CD4-positive, alpha-beta memory T cell (primary cell): ENCODE measurements around the gene SMAD9. TPM values are rescaled to one million over a fixed set of nuclear protein-coding genes. Genes with fewer than 3 reads are reported as not detected.
"Not testable (repeated sequence)": the region's sequence is repeated elsewhere in the genome, so short reads cannot be mapped to it uniquely, and the experiment has no call there.

Experiments used
- CTCF ChIA-PET: fragments of 350-600 bp; sonication (Branson Sonifier 250); formaldehyde crosslinking; loops from one replicate; lab custom pipeline; 2021; ENCODE audit warnings: inconsistent platforms; ENCODE audit not compliant: partially characterized antibody; lab: Charles Lee
- POLR2A ChIA-PET: fragments of 350-600 bp; sonication (Branson Sonifier 250); formaldehyde crosslinking; loops from one replicate; lab custom pipeline; 2021; ENCODE audit not compliant: partially characterized antibody; lab: Charles Lee
- DNase-seq, 5 donors: peaks; one replicate each; pipeline versions ENCODE4 v3.0.0 to v3.0.0-alpha.2; 2020 to 2022; ENCODE audit warnings: mixed read lengths in 1 of 5
- H3K27ac ChIP-seq: one replicate; pipeline ENCODE4 v1.7.0; 2013; ENCODE audit warnings: low read depth, low read length
- H3K27me3 ChIP-seq: 2 replicates; pipeline ENCODE4 v1.7.0; 2013; ENCODE audit warnings: mild to moderate bottlenecking, low read length, moderate library complexity; ENCODE audit not compliant: insufficient read depth
- H3K36me3 ChIP-seq: 2 replicates; pipeline ENCODE4 v1.7.0; 2013; ENCODE audit warnings: mild to moderate bottlenecking, low read length, moderate library complexity; ENCODE audit not compliant: insufficient read depth
- H3K4me1 ChIP-seq: 2 replicates; pipeline ENCODE4 v1.7.0; 2013; ENCODE audit warnings: mild to moderate bottlenecking, low read length, moderate library complexity; ENCODE audit not compliant: insufficient read depth
- H3K4me3 ChIP-seq, 2 donors: one replicate each; pipeline ENCODE4 v1.7.0; 2013; ENCODE audit warnings: low read length in 2 of 2, mild to moderate bottlenecking in 1 of 2
- H3K9me3 ChIP-seq, 2 donors: one replicate each; pipeline ENCODE4 v1.7.0; 2013; ENCODE audit warnings: low read length in 2 of 2, control low read depth in 1 of 2; ENCODE audit not compliant: control insufficient read depth in 1 of 2
- H3K27ac Mint-ChIP-seq, 7 donors: one replicate each; pipeline ENCODE4 v1.8.0; 2020 to 2021; ENCODE audit warnings: mixed read lengths in 7 of 7, mild to moderate bottlenecking in 6 of 7, inconsistent platforms in 3 of 7, moderate library complexity in 3 of 7
- H3K27me3 Mint-ChIP-seq, 2 donors: one replicate each; pipeline ENCODE4 v1.8.0; 2020 to 2021; ENCODE audit warnings: mixed read lengths in 2 of 2
- H3K36me3 Mint-ChIP-seq, 2 donors: one replicate each; pipeline ENCODE4 v1.8.0; 2020 to 2021; ENCODE audit warnings: mixed read lengths in 2 of 2, inconsistent platforms in 1 of 2, mild to moderate bottlenecking in 1 of 2
- H3K4me1 Mint-ChIP-seq, 4 donors: one replicate each; pipeline ENCODE4 v1.8.0; 2020 to 2021; ENCODE audit warnings: mixed read lengths in 4 of 4, mild to moderate bottlenecking in 1 of 4
- H3K4me3 Mint-ChIP-seq, 8 donors: one replicate each; pipeline ENCODE4 v1.8.0; 2020 to 2021; ENCODE audit warnings: mixed read lengths in 8 of 8, mild to moderate bottlenecking in 7 of 8, moderate library complexity in 6 of 8, inconsistent platforms in 3 of 8
- H3K9me3 Mint-ChIP-seq, 8 donors: one replicate each; pipeline ENCODE4 v1.8.0; 2020 to 2021; ENCODE audit warnings: mixed read lengths in 8 of 8, mild to moderate bottlenecking in 5 of 8, inconsistent platforms in 3 of 8, moderate library complexity in 1 of 8
- intact Hi-C: fragments of 100-400 bp; cut with micrococcal nuclease; formaldehyde crosslinking; loops from one replicate; pipeline ENCODE4 v1.15.1; 2023
- polyA plus RNA-seq, 2 donors: library from polyadenylated mRNA; unstranded; fragments of 300-500 nt; fragmentation: Illumina TruSeq; gene quantifications; one replicate each; pipeline ENCODE4 v1.2.3, GENCODE V29; 2021
- total RNA-seq, 2 experiments: library from RNA; stranded (reverse); gene quantifications; one replicate each; pipeline ENCODE4 v1.2.3, GENCODE V29; 2021

SMAD9 gene
- total and polyA plus RNA-seq, 4 experiments from 2014 or later = 0.10 TPM; not detected in 3

DNA sequence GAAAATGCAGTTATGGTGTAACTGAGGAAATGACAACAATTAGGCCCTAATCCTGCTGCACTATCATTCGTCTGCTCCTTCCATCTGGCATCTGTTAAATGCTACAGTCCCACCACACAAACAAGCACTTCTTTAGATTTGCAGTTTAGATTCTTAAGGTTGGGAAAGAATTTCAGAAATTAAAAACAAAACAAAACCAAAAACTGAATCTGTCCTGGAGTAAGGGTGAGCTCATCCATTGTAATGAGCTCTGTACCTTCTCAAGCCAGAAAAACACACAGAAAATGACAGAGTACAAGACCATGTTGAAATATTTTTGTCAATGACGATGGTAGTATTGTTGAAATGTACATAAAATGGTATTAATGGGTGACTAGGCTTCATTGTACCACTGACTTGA lies 28.3 kb downstream of the SMAD9 start:
- no peaks in the 10 kb centered on the region for H3K36me3 ChIP-seq
- H3K4me1 ChIP-seq = no peaks in the 10 kb centered on the region
- Mint-ChIP-seq H3K27ac (no peak overlapping the region), H3K9me3 (no peaks in the 10 kb centered on the region), H3K36me3 (no peaks in the 10 kb centered on the region), H3K4me3 (no peak overlapping the region), H3K27me3 (peaks cover 10 to 16% of the 10 kb centered on the region in 2 donors), H3K4me1 (no peaks in the 10 kb centered on the region)
- intact Hi-C loops = no loop called here
- H3K4me3 ChIP-seq = no peak overlapping the region
- no peaks in the 10 kb centered on the region for H3K9me3 ChIP-seq
- CTCF ChIA-PET = interaction anchor here (1.2 kb wide), 1 partner anchor 11 kb away, joined by 3 read pairs; no protein-coding TSS in a partner anchor
- H3K27me3 ChIP-seq = no peaks in the 10 kb centered on the region
- POLR2A ChIA-PET = no interaction called here
- no peak for DNase-seq
- no peak overlapping the region for H3K27ac ChIP-seq

- POLR2A ChIA-PET = no interaction called here
- no peaks in the 10 kb centered on the region for H3K36me3 Mint-ChIP-seq
These were observed 31.4 kb downstream of the SMAD9 start for GRCh38 chr13:36888645-36889044.

GRCh38 chr13:36887758-36888521 lies 32.1 kb downstream of the SMAD9 start:
- no peaks in the 10 kb centered on the region for H3K4me1 Mint-ChIP-seq
- H3K4me3 Mint-ChIP-seq = no peak overlapping the region
- intact Hi-C loops = no loop called here
- Histone ChIP-seq H3K36me3 (no peaks in the 10 kb centered on the region), H3K27ac (no peak overlapping the region), H3K4me3 (no peak overlapping the region), H3K4me1 (no peaks in the 10 kb centered on the region), H3K27me3 (no peaks in the 10 kb centered on the region), H3K9me3 (no peaks in the 10 kb centered on the region)
- ChIA-PET CTCF (no interaction called here), POLR2A (no interaction called here)
- H3K27ac Mint-ChIP-seq = no peak overlapping the region
- H3K27me3 Mint-ChIP-seq = peaks cover 15 to 21% of the 10 kb centered on the region in 2 donors
- no peak for DNase-seq
- no peaks in the 10 kb centered on the region for H3K36me3 Mint-ChIP-seq
- no peaks in the 10 kb centered on the region for H3K9me3 Mint-ChIP-seq

More at GRCh38 chr13:36888645-36889044, 31.4 kb downstream of the SMAD9 start:
- H3K4me3 Mint-ChIP-seq = no peak overlapping the region
- Histone ChIP-seq H3K36me3 (no peaks in the 10 kb centered on the region), H3K4me3 (no peak overlapping the region), H3K9me3 (no peaks in the 10 kb centered on the region), H3K4me1 (no peaks in the 10 kb centered on the region), H3K27me3 (no peaks in the 10 kb centered on the region), H3K27ac (no peak overlapping the region)
- no peaks in the 10 kb centered on the region for H3K9me3 Mint-ChIP-seq
- no peak overlapping the region for H3K27ac Mint-ChIP-seq
- peaks cover 15 to 21% of the 10 kb centered on the region in 2 donors for H3K27me3 Mint-ChIP-seq
- intact Hi-C loops = no loop called here
- CTCF ChIA-PET = no interaction called here
- no peaks in the 10 kb centered on the region for H3K4me1 Mint-ChIP-seq
- no peak for DNase-seq

GRCh38 chr13:36885901-36886300 lies 34.1 kb downstream of the SMAD9 start:
- intact Hi-C loops = no loop called here
- no peaks in the 10 kb centered on the region for H3K36me3 Mint-ChIP-seq
- H3K9me3 Mint-ChIP-seq = no peaks in the 10 kb centered on the region
- H3K36me3 ChIP-seq = no peaks in the 10 kb centered on the region
- POLR2A ChIA-PET = no interaction called here
- no peak overlapping the region for H3K27ac ChIP-seq
- CTCF ChIA-PET = no interaction called here
- peaks cover 15 to 19% of the 10 kb centered on the region in 2 donors for H3K27me3 Mint-ChIP-seq
- H3K27me3 ChIP-seq = no peaks in the 10 kb centered on the region
- no peak overlapping the region for H3K4me3 ChIP-seq
- DNase-seq = no peak
- no peak overlapping the region for H3K27ac Mint-ChIP-seq
- H3K4me1 ChIP-seq = no peaks in the 10 kb centered on the region
- no peaks in the 10 kb centered on the region for H3K9me3 ChIP-seq
- H3K4me1 Mint-ChIP-seq = no peaks in the 10 kb centered on the region
- no peak overlapping the region for H3K4me3 Mint-ChIP-seq

GRCh38 chr13:36884235-36884634 lies 35.8 kb downstream of the SMAD9 start:
- H3K4me1 ChIP-seq = no peaks in the 10 kb centered on the region
- H3K27ac ChIP-seq = no peak overlapping the region
- POLR2A ChIA-PET = no interaction called here
- no peak overlapping the region for H3K4me3 Mint-ChIP-seq
- H3K36me3 Mint-ChIP-seq = no peaks in the 10 kb centered on the region
- H3K36me3 ChIP-seq = no peaks in the 10 kb centered on the region
- no peak overlapping the region for H3K4me3 ChIP-seq
- H3K27me3 Mint-ChIP-seq = peaks cover 15 to 19% of the 10 kb centered on the region in 2 donors
- no peaks in the 10 kb centered on the region for H3K27me3 ChIP-seq
- H3K4me1 Mint-ChIP-seq = no peaks in the 10 kb centered on the region
- intact Hi-C loops = no loop called here
- CTCF ChIA-PET = no interaction called here
- no peak overlapping the region for H3K27ac Mint-ChIP-seq
- no peaks in the 10 kb centered on the region for H3K9me3 ChIP-seq
- no peak for DNase-seq
- peaks cover 0 to 2% (median 0%) of the 10 kb centered on the region in 8 donors for H3K9me3 Mint-ChIP-seq

DNA sequence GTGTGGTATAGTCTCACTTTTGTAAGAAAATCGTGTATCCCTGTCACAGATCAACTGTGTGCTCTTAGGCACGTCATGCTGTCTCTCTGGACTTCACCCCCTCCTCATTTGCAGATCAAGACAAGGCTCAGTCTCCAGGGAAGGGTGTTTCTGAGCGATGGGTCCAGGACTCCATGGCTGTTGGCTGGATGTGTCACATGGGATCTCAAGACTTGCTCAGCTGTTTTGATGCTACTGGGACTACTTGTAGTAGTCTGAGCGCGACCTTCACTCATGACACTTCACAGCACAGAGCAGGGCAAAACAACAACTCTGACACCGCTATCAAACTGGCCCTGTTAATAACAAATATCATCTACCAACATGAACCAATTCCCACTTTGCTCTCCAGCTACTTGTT lies 36.2 kb downstream of the SMAD9 start:
- no peaks in the 10 kb centered on the region for H3K4me1 ChIP-seq
- no peaks in the 10 kb centered on the region for H3K9me3 ChIP-seq
- H3K27me3 ChIP-seq = no peaks in the 10 kb centered on the region
- H3K36me3 ChIP-seq = no peaks in the 10 kb centered on the region
- Mint-ChIP-seq H3K27me3 (peaks cover 20 to 21% of the 10 kb centered on the region in 2 donors), H3K27ac (no peak overlapping the region), H3K9me3 (peaks cover 0 to 2% (median 0%) of the 10 kb centered on the region in 8 donors), H3K4me1 (no peaks in the 10 kb centered on the region), H3K4me3 (no peak overlapping the region), H3K36me3 (no peaks in the 10 kb centered on the region)
- intact Hi-C loops = no loop called here
- ChIA-PET POLR2A (no interaction called here), CTCF (no interaction called here)
- no peak for DNase-seq
- no peak overlapping the region for H3K27ac ChIP-seq
- no peak overlapping the region for H3K4me3 ChIP-seq

GRCh38 chr13:36883392-36883791 lies 36.6 kb downstream of the SMAD9 start:
- POLR2A ChIA-PET = not testable (repeated sequence)

More at GRCh38 chr13:36883392-36883791, 36.6 kb downstream of the SMAD9 start:
- H3K4me1 Mint-ChIP-seq, H3K36me3 Mint-ChIP-seq, H3K9me3 Mint-ChIP-seq, H3K27me3 ChIP-seq, H3K27ac ChIP-seq, CTCF ChIA-PET, H3K36me3 ChIP-seq, H3K27ac Mint-ChIP-seq, H3K9me3 ChIP-seq, intact Hi-C loops, H3K4me3 Mint-ChIP-seq, DNase-seq, H3K4me3 ChIP-seq, H3K4me1 ChIP-seq: not testable (repeated sequence)
- peaks cover 20 to 21% of the 10 kb centered on the region in 2 donors for H3K27me3 Mint-ChIP-seq
